Measurements from ENCODE around the gene PLA2G1B.
A peak's percentile ranks its signal among the peaks of the same experiment; 100 is the strongest.

The PLA2G1B gene

DNA sequence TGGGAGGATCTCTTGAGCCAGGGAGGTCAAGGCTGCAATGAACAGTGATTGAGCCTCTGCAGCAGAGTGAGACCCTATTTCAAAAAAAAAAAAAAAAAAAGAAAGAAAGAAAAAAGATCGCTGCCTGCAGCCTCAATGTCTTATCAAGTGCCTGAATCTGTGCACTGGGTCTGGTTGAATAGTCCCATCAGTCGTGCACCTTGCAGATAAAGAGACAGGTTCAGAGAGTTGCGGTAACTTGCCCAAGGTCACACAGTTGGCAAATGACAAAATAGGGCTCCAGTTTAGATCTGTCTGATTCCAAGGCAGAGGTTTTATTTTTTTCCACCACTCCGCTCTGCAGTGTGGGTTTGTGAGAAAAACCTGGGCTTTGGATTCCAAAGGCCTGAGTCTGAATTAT lies 649 bp upstream of the PLA2G1B start:
- DNase-seq (ENCODE audit: low read depth in 2 of 2): no peak

DNA sequence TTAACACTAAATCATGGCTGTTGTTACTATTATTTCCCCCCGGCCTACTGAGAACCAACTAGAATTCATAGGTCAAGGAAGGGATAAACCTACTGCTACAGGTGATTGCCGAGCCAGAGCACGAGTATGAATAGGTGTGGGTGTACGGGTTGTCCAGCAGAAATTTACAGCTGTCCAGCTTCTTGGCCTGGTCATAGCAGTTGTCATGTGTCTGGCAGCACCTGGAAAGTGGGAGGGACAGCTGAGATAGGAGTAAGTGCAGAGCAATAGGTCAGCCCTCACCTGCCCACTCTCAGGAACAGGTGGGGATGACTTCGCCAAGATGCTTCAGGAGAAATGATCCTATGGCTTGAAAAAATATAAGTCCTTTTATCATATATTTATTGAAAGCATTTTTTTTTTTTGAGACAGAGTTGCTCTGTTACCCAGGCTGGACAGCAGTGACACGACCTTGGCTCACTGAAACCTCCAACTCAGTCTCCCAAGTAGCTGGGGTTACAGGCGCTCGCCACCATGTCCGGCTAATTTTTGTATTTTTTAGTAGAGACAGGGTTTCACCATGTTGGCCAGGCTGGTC lies 2.6 kb downstream of the PLA2G1B start:
- DNase-seq (ENCODE audit: low read depth in 2 of 2): no peak

DNA sequence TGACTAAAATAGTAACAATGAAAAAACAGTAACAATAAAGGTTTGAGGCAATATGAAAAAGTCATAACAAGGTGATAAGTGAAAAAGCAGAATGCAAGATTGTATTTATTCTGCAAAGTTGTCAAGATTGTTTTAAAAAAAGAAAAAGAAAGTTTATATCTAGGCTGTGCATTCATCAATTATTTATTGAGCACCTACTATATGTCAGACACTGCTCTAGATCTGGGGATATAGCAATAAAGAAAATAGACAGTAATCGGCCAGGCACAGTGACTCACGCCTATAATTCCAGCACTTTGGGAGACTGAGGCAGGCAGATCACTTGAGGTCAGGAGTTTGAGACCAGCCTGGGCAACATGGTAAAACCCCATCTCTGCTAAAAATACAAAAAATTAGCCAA lies 3.8 kb downstream of the PLA2G1B start:
- no peak for DNase-seq (ENCODE audit: low read depth in 2 of 2)

DNA sequence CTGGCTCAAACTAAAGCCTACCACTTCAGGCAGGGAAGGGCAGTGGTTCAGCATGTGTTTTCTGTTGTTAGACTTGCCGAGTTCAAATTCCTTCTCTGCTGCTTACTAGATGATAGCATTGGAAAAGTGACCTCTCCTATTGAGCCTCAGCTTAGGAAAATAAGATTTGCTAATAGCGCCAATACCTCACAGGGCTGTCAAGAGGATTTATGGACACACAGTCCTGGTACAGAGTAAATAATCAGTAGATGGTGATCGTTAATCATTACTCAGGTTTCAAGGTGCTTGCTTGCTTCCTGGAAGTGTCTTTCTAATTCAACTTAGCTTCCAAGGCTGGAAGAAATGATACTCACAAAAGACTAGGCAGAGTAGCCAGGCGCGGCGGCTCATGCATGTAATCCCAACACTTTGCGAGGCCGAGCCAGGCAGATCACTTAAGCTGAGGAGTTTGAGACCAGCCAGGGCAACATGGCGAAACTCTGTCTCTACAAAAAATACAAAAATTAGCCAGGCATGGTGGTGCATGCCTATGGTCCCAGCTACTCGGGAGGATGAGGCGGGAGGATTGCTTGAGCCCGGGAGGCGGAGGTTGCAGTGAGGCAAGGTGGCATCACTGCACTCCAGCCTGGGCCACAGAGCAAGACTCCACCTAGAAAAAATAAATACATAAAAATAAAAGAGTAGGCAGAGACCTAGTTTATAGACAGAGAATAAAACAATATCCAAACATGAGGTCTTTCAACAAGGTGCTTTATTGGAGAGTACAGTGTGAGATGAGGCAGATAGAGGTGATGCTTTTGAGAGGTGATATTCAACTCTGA lies 6.0 kb downstream of the PLA2G1B start:
- DNase-seq (ENCODE audit: low read depth in 2 of 2): no peak

DNA sequence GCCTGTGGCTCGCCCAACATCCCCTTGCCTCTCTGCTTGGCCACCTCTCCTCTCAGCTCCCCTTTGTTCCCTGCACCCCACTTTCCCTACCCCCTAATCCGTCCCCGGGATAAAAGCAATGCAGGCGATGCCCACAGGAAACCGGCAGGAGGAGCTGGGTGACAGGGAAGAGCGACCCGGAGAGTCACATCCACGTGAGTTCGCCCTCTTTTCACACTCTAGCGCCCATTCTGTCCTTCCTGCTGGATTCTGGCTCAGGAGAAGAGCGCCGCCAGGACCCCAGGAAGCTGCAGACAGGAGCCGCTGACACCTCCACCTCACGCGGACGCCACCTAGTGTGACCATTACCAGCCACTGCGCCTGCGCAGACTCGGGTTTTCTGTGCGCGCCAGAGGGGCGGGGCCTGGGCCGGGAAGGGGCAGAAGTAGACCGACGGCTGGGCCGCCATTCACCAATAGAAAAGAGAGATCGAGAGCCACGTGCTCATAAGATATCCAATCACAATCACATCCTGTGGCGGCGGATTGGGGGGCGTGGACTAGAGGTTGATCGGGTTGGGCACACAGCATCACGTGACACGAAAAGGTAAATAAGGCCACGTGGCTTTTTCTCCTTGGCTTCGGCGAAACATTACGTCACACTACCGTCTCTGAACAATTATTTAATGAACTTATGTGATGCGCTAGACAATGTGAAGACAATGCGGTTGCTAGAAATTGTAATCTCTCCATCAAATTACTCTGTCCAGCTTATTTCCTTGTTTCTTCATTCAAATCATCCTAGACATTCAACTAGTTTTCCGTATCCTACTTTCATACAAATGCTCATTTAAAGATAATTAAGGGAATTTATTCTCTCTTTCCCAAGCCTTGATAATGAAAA lies 10.1 kb downstream of the PLA2G1B start:
- peak; percentile 100 for DNase-seq (ENCODE audit: low read depth in 2 of 2)

DNA sequence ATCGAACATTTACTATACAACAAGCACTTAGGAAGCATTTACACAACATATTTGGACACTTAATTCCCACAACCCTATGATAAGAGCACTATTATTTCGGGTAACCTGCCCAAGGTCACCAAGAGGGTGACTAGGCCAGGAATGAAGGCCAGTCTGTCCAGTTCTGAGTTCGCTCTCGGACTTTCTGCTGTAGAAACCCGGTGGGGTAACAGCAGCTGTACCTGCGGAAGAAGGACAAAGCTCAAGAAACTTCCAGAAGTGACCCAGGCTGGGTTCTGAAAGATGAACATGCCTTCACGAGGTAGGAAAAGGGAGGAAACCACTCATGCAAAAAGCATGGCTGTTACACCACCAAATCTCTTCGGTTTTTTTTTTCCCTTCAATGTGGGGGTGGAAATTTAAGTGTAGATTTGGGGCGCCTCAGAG lies 10.8 kb downstream of the PLA2G1B start:
- no peak for DNase-seq (ENCODE audit: low read depth in 2 of 2)

DNA sequence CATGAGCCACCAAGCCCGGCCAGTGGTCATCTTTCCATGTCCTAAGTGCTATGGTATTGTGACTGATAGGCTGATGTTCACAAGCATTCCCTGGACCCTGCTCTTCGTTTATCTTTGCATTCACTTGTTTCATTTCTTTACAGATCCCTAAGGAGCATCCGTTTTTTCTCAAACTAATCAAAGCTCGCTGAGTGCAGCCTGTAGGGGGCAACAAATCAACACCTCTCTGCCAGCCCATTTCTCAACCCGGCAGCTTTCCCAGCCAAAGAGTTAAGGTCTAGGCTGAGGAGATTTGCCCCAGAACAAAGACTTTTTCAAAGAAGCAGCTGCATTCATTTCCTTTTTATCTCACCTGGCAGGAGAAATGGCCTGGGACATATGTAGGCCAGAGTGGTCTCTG lies 13.4 kb downstream of the PLA2G1B start:
- no peak for DNase-seq (ENCODE audit: low read depth in 2 of 2)

DNA sequence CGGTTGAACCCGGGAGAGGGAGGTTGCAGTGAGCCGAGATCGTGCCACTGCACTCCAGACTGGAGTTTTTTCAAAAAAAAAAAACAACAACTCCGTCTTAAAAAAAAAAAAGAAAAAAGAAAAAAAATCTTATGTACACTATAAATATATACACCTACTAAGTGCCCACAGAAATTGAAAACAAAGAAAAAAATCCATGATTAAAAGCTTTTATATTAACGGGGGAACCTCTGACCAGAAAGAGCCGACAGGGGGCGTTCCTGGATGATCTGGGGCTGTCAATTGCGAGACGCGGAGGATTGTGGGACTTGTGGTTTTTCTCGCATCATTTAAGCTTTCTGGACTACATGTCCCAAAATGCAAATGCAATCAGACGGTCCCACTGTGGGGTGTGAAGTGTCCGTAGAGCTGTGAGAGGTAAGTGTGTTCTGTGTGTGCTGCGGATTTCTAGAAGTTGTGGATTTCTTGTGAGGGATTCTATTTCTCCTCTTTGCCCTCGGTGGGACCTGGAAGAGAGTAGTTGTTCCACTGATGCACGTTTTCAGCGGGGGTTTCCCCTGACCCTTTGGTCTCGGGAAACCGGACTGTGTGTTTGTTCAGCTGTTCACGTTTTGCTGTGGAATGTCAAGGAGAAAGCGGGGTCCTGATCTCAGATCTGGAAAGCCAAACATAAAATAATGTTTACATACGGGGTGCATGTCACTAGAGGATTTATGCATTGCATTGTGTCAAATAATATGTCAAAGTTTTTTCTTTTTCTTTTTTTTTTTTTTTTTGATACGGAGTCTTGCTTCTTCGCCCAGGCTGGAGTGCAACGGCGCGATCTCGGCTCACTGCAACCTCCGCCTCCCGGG lies 25.4 kb downstream of the PLA2G1B start, which contains the start of gene SIRT4:
TSS of gene SIRT4 (plus strand) at position 360 of the 854 bp plus-strand sequence. CDS start 1,241 bp downstream, outside the sequence.
- DNase-seq (ENCODE audit: low read depth in 2 of 2): peak; percentile 85 to 86

DNA sequence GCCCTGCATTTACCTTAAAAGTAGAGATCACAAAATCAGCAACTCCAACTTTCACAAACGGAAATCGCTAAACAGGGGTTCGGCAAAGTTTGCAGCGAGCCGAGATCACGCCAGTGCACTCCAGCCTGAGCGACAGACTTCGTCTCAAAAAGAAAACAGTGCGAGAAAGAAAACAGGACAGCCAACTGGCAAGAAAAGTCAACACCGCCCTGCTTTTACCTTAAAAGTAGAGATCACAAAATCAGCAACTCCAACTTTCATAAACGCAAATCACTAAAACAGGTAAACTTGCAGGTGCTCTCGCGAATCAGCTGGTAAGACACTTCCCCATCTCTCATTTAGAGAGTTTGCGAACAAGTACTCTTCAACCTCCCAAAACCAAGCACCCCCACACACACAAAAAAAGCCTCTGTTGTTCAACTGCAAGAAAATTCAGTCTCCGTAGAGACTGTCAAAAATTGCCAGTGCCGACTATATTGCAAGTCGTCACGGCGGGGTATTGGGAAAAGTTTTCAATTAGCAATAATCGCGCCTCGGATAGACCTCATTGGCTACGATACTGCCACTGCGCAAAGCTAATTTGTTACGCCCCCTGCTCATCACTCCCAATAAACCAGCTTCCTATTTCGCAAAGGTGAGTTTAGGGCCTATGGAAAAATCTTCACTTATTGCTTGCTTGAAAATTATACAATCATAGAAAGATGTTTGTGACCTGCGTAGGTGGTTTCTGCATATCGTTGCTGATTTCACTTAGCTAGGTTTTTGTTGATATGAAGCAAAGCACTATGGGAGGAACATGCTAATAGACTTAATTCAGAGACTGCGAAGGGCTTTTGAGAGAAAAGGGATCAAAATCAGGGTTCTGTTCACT lies 34.7 kb downstream of the PLA2G1B start, which contains the start of gene RNU4-1:
TSS of gene RNU4-1 (minus strand) at position 577 of the 871 bp plus-strand sequence.
- DNase-seq (ENCODE audit: low read depth in 2 of 2): peak; percentile 61 to 71

DNA sequence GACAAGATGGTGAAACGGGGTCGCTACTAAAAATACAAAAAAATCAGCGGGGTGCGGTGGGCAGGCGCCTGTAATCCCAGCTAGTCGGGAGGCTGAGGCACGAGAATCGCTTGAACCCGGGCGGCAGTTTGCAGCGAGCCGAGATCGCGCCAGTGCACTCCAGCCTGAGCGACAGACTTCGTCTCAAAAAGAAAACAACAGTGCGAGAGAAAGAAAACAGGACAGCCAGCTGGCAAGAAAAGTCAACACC lies 35.2 kb downstream of the PLA2G1B start:
- DNase-seq (ENCODE audit: low read depth in 2 of 2): no peak

DNA sequence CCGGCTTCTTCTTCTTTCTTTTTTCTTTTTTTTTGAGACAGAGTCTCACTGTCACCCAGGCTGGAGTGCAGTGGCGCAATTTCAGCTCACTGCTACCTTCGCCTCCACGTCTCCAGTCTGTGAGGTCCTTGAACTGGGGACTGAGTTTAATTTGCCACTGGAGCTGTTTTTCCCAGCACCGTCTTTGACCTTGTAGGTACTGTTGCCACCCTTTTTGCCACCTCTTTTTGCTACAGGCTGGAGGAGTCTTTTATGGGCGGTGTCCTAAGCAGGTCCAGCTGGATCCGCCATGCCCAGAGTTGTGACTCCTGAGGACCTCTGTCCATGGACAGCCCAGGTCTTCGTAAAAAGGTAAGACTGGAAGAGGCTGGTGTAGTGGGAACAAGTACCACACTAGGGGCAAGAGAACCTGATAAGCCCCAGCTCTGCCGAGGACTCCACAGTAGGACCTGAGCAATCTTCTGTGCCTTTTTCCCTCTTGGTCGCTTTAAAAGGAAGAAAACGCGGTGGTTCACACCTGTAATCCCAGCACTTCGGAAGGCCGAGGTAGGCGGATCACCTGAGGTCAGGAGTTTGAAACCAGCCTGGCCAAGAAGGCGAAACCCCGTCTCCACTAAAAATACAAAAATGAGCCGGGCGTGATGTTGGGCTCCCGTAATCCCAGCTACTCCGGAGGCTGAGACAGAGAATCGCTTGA lies 36.8 kb downstream of the PLA2G1B start:
- DNase-seq (ENCODE audit: low read depth in 2 of 2): no peak

DNA sequence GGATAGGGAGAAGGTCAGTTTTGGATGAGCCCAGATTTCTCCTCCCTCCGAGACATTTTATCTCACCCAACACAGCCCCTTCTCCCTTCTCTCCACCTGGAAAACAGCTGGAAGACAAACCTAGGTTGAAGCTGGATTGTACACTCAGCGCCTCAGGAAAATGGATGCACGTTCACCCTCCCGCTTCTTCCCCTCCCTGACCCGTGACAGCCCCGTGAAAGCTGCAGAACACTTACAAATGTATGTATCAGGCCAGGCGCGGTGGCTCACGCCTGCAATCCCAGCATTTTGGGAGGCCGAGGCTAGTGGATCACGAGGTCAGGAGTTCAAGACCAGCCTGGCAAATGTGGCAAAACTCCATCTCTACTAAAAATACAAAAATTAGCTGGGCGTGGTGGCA lies 40.1 kb downstream of the PLA2G1B start:
- DNase-seq (ENCODE audit: low read depth in 2 of 2): no peak

DNA sequence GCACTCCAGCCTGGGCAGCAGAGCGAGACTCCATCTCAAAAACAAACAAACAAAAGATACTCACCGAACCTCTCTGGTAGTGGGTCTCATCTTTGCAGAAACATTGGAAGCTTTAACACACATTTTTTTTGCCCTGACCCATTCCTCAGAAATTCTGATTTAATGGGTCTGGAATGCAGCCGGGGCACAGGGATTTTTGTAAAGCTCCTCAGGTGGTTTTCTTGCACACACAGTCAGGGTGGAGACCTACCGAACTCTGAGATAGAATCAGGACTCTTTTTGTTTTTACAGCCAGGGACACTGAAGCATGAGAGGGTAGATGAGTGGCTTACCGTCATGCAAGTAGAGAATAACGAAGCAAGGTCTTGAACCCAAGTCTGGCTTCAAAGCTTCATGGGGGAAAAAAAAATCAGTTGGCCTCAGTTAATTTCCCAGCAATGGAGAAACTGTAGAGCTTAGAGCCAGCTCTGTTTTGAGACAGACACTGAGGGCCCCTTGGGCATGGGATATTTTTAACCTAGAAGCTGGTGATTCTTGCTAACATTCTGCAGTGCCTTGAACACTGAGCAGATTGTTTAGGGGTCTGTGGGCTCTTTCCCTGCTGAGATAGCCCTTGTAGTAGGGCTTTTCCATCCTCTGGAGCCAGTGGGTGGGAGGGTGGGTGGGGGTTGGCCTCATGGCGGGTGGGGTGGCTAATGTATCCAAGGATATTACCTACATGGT lies 40.6 kb downstream of the PLA2G1B start:
- DNase-seq (ENCODE audit: low read depth in 2 of 2): no peak

DNA sequence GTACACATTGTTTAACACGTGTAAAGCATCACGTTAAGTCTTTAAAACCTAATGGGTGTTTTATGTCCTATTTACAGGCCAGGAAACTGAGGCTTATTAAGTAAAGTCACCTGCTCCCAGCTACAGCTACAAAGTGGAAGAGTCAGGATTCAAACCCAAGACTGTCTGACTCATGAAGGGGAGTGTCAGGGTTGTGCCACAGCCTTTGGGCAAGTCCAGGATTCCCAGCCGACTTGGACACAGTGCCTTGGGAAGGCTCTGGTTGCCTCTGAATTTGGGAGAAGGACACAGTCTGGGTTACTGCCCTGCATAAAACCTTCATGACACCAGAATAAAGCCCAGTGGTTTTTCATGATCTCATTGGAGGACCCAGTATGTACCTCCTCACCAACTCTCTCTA lies 43.2 kb downstream of the PLA2G1B start:
- no peak for DNase-seq (ENCODE audit: low read depth in 2 of 2)

DNA sequence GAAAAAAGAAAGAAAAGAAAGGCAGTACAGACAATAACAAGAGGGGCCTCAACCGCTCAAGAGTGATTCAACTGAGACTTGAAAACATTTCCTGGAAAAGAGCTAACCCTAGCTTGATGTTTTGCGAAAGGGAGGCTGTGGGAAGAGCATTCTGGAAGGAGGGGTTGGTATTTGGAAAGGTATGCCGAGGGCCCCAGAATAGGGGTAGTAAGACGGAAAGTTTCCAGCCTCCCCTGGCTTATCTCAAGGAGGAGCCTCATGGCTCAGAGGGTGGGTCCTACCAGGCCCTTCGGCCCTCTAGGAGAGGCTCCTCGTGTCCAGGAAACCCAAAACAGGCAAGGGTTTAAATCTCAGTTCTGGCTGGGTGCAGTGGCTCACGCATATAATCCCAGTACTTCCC lies 44.3 kb downstream of the PLA2G1B start:
- DNase-seq (ENCODE audit: low read depth in 2 of 2): no peak

DNA sequence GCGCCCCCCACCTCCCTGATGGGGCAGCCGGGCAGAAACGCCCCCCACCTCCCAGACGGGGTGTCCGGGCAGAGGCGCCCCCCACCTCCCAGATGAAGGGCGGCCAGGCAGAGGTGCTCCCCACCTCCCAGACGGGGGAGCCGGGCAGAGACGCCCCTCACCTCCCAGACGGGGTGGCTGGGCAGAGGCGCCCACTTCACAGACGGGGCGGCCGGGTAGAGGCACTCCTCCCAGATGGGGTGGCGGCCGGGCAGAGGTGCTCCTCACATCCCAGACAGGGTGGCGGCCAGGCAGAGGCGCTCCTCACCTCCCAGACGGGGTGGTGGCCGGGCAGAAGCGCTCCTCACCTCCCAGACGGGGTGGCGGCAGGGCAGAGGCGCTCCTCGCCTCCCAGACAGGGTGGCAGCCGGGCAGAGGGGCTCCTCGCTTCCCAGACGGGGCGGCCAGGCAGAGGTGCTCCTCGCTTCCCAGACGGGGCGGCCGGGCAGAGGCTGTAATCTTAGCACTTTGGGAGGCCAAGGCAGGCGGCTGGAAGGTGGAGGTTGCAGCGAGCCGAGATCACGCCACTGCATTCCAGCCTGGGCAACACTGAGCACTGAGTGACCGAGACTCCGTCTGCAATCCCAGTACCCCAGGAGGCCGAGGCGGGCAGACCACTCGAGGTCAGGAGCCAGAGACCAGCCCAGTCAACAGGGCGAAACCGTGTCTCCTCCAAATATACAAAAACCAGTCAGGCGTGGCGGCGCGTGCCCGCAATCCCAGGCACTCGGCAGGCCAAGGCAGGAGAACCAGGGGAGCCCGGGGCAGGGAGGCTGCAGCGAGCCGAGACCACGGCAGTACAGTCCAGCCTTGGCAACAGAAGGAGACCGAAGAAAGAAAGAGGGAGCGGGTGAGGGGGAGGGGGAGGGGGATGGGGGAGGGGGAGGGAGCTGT lies 49.2 kb downstream of the PLA2G1B start:
- no peak for DNase-seq (ENCODE audit: low read depth in 2 of 2)

DNA sequence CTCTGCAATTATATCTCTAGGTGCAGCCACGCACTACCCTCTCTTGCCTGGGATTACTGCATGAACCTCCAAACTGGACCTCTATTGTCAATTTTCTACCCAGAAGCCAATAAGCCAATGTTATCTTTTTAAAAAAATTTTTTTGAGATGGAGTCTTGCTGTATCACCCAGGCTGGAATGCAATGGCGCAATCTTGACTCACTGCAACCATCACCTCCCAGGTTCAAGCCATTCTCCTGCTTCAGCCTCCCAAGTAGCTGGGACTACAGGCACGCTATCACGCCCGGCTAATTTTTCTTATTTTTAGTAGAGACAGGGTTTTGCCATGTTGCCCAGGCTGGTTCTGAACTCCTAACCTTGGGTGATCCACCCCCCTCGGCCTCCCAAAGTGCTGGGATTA lies 50.8 kb downstream of the PLA2G1B start:
- no peak for DNase-seq (ENCODE audit: low read depth in 2 of 2)
